Prostate gland (tissue), 2 donors: ENCODE data around the gene OR14C36.
"Not testable (repeated sequence)": the region's sequence is repeated elsewhere in the genome, so short reads cannot be mapped to it uniquely, and the experiment has no call there.

Experiments used
- POLR2A ChIP-seq: fragments of 450-650 bp; IDR thresholded peaks from one replicate; pipeline ENCODE4 v1.6.1; 2016; ENCODE audit warnings: antibody characterized with exemption, mild to moderate bottlenecking
- POLR2AphosphoS5 ChIP-seq: sonication (generic); formaldehyde crosslinking; IDR thresholded peaks from one replicate; pipeline ENCODE4 v1.6.1; 2017; ENCODE audit warnings: antibody characterized with exemption
- TF ChIP-seq, protein P1 (sequence below), 4 experiments: fragments of 200-600 bp in 2 of 4; fragments of 450-650 bp in 2 of 4; sonication (generic) in 2 of 4; IDR thresholded peaks; 1 replicate in 3 of 4; 2 replicates in 1 of 4; pipeline ENCODE4 v1.5.1; 2016 to 2019; ENCODE audit warnings: antibody characterized with exemption in 4 of 4, mild to moderate bottlenecking in 2 of 4, moderate library complexity in 2 of 4

GRCh38 chr1:248306740-248307139 is 41.8 kb upstream of the OR14C36 start:
- TF ChIP-seq, protein P1, sequence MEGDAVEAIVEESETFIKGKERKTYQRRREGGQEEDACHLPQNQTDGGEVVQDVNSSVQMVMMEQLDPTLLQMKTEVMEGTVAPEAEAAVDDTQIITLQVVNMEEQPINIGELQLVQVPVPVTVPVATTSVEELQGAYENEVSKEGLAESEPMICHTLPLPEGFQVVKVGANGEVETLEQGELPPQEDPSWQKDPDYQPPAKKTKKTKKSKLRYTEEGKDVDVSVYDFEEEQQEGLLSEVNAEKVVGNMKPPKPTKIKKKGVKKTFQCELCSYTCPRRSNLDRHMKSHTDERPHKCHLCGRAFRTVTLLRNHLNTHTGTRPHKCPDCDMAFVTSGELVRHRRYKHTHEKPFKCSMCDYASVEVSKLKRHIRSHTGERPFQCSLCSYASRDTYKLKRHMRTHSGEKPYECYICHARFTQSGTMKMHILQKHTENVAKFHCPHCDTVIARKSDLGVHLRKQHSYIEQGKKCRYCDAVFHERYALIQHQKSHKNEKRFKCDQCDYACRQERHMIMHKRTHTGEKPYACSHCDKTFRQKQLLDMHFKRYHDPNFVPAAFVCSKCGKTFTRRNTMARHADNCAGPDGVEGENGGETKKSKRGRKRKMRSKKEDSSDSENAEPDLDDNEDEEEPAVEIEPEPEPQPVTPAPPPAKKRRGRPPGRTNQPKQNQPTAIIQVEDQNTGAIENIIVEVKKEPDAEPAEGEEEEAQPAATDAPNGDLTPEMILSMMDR (IDR thresholded peaks at IDR 0.05): not testable (repeated sequence)
- TF ChIP-seq POLR2AphosphoS5, POLR2A: not testable (repeated sequence)
